CD4-positive, alpha-beta T cell treated with Interleukin-6 at 100 ng/mL for 8 hours (primary cell): ENCODE measurements around the gene GNLY.

Experiments
- DNase-seq: peaks from one replicate; pipeline ENCODE4 v3.0.0-alpha.2; 2020; ENCODE audit warnings: mixed read lengths, low spot score

GNLY gene

GRCh38 chr2:85684806-85685205 is 9.4 kb upstream of the GNLY start:
- no peak for DNase-seq

GRCh38 chr2:85690932-85691331 is 3.2 kb upstream of the GNLY start:
- no peak for DNase-seq

DNA sequence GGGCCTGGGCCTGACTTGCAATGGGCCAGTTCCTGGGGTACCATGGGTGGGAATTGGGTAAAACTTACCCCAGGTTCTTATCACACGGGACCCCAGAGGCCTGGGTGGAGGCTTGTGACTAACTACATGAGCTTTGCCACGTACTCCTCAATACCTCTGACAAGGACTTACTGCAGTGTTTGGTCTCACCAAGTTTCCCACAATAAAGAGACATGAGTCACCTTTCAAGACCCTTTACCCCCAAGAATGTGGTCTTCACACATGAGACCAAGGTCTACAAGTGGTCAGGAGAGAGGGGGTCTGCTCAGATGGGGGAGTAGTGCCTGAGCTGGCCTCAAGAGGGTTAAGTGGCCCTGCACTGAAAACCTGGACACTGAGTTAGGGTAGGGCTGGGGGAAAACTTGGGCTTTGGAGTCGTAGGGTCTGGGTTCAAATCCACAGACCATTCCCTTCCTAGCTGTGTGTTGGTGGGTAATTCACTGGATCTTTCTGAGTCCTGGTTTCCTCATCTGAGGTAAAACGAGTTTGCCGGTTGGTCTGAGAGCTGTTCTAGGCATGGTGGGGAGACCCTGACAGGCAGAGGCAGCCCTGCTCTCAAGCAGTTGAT is 2.0 kb upstream of the GNLY start:
- DNase-seq = no peak

GRCh38 chr2:85695121-85695520 is 963 bp downstream of the GNLY start:
- no peak for DNase-seq

GRCh38 chr2:85695691-85696668 is 1.8 kb downstream of the GNLY start:
- no peak for DNase-seq

- DNase-seq = no peak
Measured at GRCh38 chr2:85697096-85697495, 2.9 kb downstream of the GNLY start.

DNA sequence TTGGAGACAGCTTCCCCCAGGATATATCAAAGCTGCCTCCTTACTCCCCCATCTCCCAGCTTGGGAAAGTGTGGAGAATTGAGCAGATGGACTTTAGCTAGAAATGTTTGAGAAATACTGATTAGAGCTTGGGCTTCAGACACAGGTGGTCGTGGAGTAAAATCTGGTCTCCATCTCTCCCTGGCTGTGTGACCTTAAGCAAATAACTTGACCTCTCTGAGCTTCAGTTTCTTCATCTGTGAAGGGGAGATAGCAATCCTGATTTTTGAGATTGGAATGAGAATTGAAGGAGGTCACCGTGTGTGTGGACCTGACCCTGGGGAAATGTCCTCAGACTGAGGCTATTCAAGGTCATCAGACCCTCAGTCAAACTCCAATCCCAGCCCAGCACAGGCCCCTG is 3.6 kb downstream of the GNLY start:
- DNase-seq = no peak

- no peak for DNase-seq
Measured at GRCh38 chr2:85698184-85698879, 4.2 kb downstream of the GNLY start.

- DNase-seq = no peak
Measured at GRCh38 chr2:85698880-85699254, 4.7 kb downstream of the GNLY start.

DNA sequence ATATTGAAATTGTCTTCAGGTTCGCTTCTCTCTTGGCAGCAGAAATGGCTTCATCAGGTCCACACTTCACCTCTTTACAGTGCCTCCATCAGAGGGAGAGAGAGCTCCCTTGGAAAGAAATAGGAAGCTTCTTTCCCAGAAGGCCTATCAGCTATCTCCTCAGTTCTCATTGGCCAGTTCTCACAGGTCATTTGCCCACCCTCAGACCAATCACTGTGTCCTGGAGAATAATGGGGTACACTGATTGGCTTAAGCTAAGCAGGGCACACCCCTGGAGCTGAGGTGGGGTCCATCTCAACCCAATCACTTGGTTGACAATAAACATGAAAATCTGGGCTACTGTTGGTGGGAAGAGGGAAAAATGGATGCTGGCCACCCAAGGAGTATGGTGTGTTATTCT is 5.2 kb downstream of the GNLY start:
- DNase-seq = no peak

DNA sequence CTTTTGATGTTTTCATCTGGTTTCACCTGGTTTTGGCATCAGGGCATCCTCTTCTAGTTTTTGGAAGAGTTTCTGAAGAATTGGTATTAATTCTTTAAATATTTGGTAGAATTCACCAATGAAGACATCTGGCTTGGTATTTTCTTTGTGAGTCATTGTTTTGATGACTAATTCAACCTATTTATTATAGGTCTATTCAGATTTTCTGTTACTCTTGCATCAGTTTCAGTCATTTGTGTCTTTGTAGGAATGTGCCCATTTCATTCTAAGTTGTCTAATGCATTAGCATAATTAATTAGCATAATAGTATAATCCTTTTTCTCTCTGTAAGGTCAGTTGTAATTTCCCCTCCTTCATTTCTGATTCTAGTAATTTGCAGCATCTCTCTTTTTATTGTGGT is 8.0 kb downstream of the GNLY start:
- DNase-seq = no peak

GRCh38 chr2:85702800-85703199 is 8.6 kb downstream of the GNLY start:
- no peak for DNase-seq

- no peak for DNase-seq
Measured at GRCh38 chr2:85703329-85703728, 9.2 kb downstream of the GNLY start.

DNA sequence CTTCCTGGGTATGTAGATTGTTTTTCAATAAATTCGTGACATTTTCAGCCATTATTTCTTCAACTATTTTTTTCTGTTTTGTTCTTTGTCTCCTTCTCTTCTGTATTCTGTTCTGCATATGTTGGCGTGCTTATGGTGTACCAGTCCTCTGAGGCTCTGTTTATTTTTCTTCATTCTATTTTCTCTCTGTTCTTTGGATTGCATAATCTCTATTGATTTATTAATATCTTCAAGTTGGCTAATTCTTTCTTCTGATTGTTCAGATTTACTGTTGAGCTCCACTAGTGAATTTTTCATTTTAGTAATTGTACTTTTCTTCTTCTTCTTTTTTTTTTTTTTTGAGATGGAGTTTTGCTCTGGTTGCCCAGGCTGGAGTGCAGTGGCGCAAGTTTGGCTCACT is 9.9 kb downstream of the GNLY start:
- no peak for DNase-seq

GRCh38 chr2:85704800-85705679 is 10.9 kb downstream of the GNLY start:
- DNase-seq = no peak

GRCh38 chr2:85705680-85706039 is 11.5 kb downstream of the GNLY start:
- DNase-seq = no peak

GRCh38 chr2:85706063-85706462 is 11.9 kb downstream of the GNLY start:
- DNase-seq = no peak

DNA sequence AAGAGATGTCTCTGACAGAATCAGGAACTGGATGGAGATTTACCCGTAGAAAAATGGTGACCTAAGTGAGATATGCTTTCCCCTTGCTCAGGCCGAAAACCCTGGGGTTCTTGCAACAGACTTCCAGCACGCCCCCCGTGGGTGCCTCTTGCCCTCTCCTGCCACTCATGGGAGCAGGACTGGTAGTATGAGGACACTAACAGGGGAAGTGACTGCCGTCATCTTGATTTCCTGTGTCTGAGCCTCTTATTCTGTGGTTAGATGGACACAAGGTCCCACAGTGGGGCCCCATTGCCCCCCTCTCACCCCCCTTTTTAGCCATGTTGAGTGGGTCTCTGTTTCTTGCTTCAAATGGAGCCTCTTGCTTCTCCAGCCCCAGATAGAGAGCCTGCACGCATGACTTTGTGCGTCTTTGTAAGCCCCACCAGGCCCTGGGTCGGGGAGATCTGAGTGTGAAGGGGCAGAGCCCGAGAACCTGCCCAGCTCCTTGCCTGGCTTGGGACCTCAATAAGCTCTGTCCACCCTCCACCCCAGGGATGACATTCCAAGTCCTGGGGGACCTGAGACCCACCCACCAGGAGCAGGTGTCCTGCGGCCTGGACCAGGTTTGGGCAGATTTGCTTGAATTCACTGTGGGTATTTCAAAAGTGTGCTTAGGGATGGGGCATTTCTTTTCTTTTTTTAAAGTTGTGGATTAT is 12.6 kb downstream of the GNLY start:
- DNase-seq = no peak

DNA sequence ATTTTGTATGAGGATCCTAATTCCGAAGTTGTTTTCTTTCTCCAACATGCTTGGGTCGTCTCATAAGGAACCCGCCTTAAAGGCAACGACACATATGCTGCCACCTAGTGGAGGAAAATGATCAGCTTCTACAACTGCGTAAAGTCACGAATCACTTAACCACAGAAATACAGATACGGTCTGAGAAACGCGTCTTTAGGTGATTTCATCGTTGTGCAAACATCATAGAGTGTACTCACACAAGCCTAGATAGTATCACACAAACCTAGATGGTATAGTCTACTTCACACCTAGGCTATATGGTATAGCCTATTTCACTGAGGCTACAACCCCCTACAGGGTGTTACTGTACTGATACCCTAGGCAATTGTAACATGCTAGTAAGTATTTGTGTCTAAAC is 13.1 kb downstream of the GNLY start:
- DNase-seq = peak; percentile 70

- DNase-seq = no peak
Measured at GRCh38 chr2:85708641-85709040, 14.5 kb downstream of the GNLY start.

GRCh38 chr2:85709401-85709811 is 15.2 kb downstream of the GNLY start:
- no peak for DNase-seq
